AG09309 (cell line): ENCODE measurements around the gene STX18.

Experiments
- DNase-seq: peaks from one replicate; pipeline ENCODE4 v3.0.0-alpha.2; 2010; ENCODE audit warnings: low read depth
- H3K4me3 ChIP-seq: 2 replicates; pipeline ENCODE4 v1.5.1; 2011; ENCODE audit warnings: mild to moderate bottlenecking, low read depth, low read length, moderate library complexity; ENCODE audit not compliant: control insufficient read depth
- TF ChIP-seq, protein P1 (sequence below): IDR thresholded peaks from 2 replicates; pipeline ENCODE4 v1.5.1; 2011; ENCODE audit warnings: mild to moderate bottlenecking, low read depth, low read length, inconsistent platforms; ENCODE audit not compliant: insufficient read depth, control insufficient read depth; ENCODE audit errors: missing control alignments

Gene STX18

GRCh38 chr4:4387531-4388310 is 154.1 kb downstream of the STX18 start:
- peak overlapping the region; percentile 13 for H3K4me3 ChIP-seq
- TF ChIP-seq, protein P1, sequence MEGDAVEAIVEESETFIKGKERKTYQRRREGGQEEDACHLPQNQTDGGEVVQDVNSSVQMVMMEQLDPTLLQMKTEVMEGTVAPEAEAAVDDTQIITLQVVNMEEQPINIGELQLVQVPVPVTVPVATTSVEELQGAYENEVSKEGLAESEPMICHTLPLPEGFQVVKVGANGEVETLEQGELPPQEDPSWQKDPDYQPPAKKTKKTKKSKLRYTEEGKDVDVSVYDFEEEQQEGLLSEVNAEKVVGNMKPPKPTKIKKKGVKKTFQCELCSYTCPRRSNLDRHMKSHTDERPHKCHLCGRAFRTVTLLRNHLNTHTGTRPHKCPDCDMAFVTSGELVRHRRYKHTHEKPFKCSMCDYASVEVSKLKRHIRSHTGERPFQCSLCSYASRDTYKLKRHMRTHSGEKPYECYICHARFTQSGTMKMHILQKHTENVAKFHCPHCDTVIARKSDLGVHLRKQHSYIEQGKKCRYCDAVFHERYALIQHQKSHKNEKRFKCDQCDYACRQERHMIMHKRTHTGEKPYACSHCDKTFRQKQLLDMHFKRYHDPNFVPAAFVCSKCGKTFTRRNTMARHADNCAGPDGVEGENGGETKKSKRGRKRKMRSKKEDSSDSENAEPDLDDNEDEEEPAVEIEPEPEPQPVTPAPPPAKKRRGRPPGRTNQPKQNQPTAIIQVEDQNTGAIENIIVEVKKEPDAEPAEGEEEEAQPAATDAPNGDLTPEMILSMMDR, result no peak
- DNase-seq, result no peak

DNA sequence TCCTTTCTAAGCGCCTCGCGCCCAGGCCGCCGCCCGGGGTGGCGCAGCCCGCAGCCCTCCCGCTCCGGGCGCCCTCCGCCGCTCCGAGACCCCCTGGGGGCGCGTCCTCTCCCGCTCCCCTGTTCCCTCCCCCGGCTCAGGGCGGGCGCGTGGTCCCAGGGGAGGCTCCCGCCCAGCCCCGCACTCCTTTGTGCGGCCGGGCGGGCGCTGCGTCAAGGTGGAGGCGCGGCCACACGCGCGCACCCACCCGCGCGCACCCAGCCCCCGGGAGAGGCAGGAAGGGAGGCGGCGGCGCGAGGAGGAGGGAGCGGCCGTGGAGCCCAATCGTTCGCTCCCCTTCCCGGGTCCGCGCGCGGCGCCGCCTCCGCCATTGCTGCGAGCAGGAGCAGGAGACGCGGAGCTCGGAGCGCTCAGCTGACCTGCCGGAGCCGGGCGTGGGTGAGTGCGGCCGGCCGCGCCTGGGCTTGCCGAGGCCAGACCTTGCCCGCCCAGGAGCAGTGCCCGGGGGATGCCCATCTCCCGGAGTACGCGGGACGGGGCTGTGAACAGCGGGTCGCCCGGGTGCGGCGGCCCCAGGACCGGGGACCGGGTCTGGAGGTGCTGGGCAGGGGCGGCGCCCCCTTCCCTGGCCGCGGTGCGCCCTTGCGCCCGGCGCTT is 155.0 kb downstream of the STX18 start, which contains the start of gene NSG1:
Gene NSG1 (plus strand): TSS at position 367 of the 657 bp plus-strand sequence. CDS start 528 bp downstream, outside the sequence.
- TF ChIP-seq, protein P1, result no peak
- H3K4me3 ChIP-seq, result peak within 1 kb of the TSS; percentile 27
- DNase-seq, result no peak

- peak overlapping the region; percentile 27 for H3K4me3 ChIP-seq
- TF ChIP-seq, protein P1, result no peak
- DNase-seq, result no peak
These were observed 155.5 kb downstream of the STX18 start for GRCh38 chr4:4386296-4386735.

- TF ChIP-seq, protein P1, result no peak
- H3K4me3 ChIP-seq, result no peak overlapping the region
- no peak for DNase-seq
These were observed 156.0 kb downstream of the STX18 start for GRCh38 chr4:4385729-4386295.

- TF ChIP-seq, protein P1, result peak; percentile 18
- no peak overlapping the region for H3K4me3 ChIP-seq
- DNase-seq, result no peak
These were observed 157.0 kb downstream of the STX18 start for GRCh38 chr4:4384837-4385236.

DNA sequence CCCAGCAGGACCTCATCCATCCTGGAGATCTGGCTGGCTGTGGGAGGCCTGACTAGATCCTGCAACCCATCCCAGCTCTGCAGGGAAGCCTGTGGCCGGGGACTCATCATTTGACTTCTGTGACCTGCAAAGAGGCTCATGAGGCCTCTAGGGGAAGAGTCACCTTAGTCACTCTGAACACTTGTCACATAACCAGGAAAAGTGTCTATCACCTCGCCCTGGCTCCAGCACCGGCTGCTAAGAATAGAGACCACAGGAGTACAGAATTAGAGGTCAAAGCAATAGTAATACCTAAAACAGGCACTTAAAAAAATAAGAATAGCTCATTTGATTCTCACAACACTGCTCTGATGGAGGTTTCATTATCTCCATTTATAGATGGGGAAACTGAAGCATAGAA is 158.8 kb downstream of the STX18 start:
- TF ChIP-seq, protein P1, result no peak
- DNase-seq, result no peak
- no peak overlapping the region for H3K4me3 ChIP-seq
